Panc1 (cell line): ENCODE measurements around the gene GSC2.

Experiments used
- CTCF ChIP-seq: fragments of 450-650 bp; IDR thresholded peaks from 2 replicates; pipeline ENCODE4 v1.5.1; 2017; ENCODE audit warnings: mild to moderate bottlenecking
- POLR2AphosphoS5 ChIP-seq: IDR thresholded peaks from 2 replicates; pipeline ENCODE4 v1.6.1; 2012; ENCODE audit warnings: mild to moderate bottlenecking, low read depth, low read length, moderate library complexity

GRCh38 chr22:19123936-19124335 is 26.2 kb downstream of the GSC2 start:
- TF ChIP-seq CTCF, result no peak
- TF ChIP-seq POLR2AphosphoS5, result no peak
